ELF-1 (cell line): ENCODE data around the gene TGIF1.

Experiments
- DNase-seq: peaks from one replicate; pipeline ENCODE4 v3.0.0-alpha.2; 2016; ENCODE audit warnings: low read depth, low spot score

TGIF1 gene

GRCh38 chr18:3434685-3435084 is 15.3 kb upstream of the TGIF1 start:
- DNase-seq, result no peak

- DNase-seq, result no peak
Observed at GRCh38 chr18:3440341-3440740, 9.6 kb upstream of the TGIF1 start.

- no peak for DNase-seq
Observed at GRCh38 chr18:3441290-3441689, 8.7 kb upstream of the TGIF1 start.

GRCh38 chr18:3442919-3443318 is 7.1 kb upstream of the TGIF1 start:
- DNase-seq, result no peak

- no peak for DNase-seq
Observed at GRCh38 chr18:3444296-3444695, 5.7 kb upstream of the TGIF1 start.

GRCh38 chr18:3444954-3445353 is 5.0 kb upstream of the TGIF1 start:
- no peak for DNase-seq

- DNase-seq, result peak; percentile 86
Observed at GRCh38 chr18:3447068-3447894, 2.7 kb upstream of the TGIF1 start.

GRCh38 chr18:3447895-3448837 is 1.8 kb upstream of the TGIF1 start:
- DNase-seq, result peak; percentile 99

GRCh38 chr18:3448838-3449511 is 997 bp upstream of the TGIF1 start:
- no peak for DNase-seq

- DNase-seq, result peak; percentile 89
Observed at GRCh38 chr18:3449512-3450011, 410 bp upstream of the TGIF1 start.

GRCh38 chr18:3450799-3451182 is 819 bp downstream of the TGIF1 start:
- no peak for DNase-seq

GRCh38 chr18:3451183-3451988 is 1.4 kb downstream of the TGIF1 start:
- DNase-seq, result peak; percentile 92

- DNase-seq, result peak; percentile 82
Observed at GRCh38 chr18:3451989-3452749, 2.2 kb downstream of the TGIF1 start.

- DNase-seq, result peak; percentile 61
Observed at GRCh38 chr18:3452750-3453539, 3.0 kb downstream of the TGIF1 start.

GRCh38 chr18:3453540-3454364 is 3.8 kb downstream of the TGIF1 start:
- DNase-seq, result peak; percentile 74

- peak; percentile 65 for DNase-seq
Observed at GRCh38 chr18:3454365-3455089, 4.6 kb downstream of the TGIF1 start.

- DNase-seq, result no peak
Observed at GRCh38 chr18:3455090-3455635, 5.2 kb downstream of the TGIF1 start.
